ENCODE results near the gene MANBA.

DNA sequence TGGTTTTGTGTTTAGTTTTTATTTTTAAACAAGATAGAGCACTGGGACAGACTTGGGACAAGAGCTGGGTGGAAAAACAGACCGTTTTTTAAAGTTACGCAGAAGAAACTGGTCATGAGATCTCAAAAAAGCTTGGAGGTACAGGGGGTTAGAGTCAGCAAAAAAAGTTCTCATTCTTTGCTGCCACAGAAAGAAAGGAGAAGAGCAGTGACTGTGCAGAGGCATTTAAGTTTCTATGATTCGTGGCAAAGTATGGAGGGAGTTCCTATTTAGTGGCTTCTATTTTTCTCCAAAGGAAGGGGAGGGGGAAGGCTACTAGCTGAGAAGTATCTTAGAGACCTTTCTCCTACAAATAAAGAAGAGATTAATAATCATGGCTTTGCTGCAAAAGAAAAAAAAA, 68.3 kb downstream of the MANBA start:
- no peak for TF ChIP-seq YY1 (IDR thresholded peaks at IDR 0.05; ENCODE audit: insufficient read depth, insufficient read length)
- TF ChIP-seq SUZ12 (IDR thresholded peaks at IDR 0.05; ENCODE audit: extremely low read depth, insufficient read depth, insufficient read length), result no peak
- TF ChIP-seq ZNF274 (IDR thresholded peaks at IDR 0.05; ENCODE audit: low read depth, low read length), result no peak

All from NT2/D1 (cell line).